ENCODE results near the gene TOMM70.
"Not testable (repeated sequence)": the region's sequence is repeated elsewhere in the genome, so short reads cannot be mapped to it uniquely, and the experiment has no call there.

TOMM70 gene

DNA sequence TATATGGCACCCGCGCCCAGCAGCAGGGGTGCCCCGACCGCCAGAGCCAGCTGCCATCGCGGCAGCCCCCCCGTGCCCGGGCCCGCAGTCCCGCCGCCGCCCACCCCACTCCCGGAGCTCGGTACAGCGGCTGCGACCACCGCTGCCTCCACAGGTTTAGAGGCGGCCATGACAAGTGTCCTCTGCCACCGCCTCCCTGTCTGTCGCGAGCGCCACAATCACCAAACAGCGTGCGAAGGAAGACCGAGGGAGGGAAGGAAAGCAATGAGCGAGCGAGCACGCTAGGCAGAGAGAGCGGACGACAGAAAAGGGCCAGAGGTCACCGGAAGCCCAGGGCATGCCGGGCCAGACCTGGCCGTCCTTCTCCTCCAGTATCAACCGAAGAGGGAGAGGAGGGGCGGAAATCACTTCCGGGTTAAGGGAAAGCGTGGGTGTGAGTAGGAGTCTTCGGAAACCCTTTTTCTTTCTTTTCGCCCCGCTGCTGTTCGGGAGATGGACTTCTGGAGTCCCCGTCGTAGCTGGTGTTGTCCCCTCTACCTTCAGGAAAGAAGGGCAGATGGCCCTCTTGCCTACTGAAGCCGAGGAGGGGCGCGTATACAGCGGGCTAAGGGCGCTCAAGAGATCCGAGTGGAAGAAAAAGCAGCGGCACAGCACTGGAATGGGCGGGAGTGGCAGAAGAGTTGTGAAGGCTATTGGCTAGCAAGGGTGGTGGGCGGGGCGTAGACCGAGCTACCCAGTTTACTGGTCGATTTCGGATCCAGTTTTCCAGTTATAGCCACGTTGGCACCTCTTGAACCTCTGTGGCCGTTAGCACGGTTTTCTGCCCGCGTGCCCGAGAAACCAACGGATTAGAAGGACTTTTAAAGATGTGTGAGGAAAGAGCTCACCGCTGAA, at the start of gene TOMM70, which contains the start of gene LNP1:
TSS of gene TOMM70 (minus strand) at position 310 of the 894 bp plus-strand sequence. CDS start at position 170, 140 bp downstream.
TSS of gene LNP1 (plus strand) at position 760 of the 894 bp plus-strand sequence. CDS start 28,191 bp downstream, outside the sequence.
- CTCF ChIA-PET, result interaction anchor here (0.7 to 2.1 kb wide), 12 partner anchors 9 to 190 kb away, joined by 3 to 9 read pairs (median 4); no protein-coding TSS in a partner anchor
- TF ChIP-seq, protein P1, sequence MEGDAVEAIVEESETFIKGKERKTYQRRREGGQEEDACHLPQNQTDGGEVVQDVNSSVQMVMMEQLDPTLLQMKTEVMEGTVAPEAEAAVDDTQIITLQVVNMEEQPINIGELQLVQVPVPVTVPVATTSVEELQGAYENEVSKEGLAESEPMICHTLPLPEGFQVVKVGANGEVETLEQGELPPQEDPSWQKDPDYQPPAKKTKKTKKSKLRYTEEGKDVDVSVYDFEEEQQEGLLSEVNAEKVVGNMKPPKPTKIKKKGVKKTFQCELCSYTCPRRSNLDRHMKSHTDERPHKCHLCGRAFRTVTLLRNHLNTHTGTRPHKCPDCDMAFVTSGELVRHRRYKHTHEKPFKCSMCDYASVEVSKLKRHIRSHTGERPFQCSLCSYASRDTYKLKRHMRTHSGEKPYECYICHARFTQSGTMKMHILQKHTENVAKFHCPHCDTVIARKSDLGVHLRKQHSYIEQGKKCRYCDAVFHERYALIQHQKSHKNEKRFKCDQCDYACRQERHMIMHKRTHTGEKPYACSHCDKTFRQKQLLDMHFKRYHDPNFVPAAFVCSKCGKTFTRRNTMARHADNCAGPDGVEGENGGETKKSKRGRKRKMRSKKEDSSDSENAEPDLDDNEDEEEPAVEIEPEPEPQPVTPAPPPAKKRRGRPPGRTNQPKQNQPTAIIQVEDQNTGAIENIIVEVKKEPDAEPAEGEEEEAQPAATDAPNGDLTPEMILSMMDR (IDR thresholded peaks at IDR 0.05; ENCODE audit: control extremely low read depth, extremely low read depth, low read depth, missing control alignments), result no peak
- peak; percentile 91 for DNase-seq (ENCODE audit: extremely low spot score)
- POLR2A ChIA-PET, result interaction anchor here (1.1 to 1.3 kb wide), 4 partner anchors 16 to 310 kb away, joined by 3 to 4 read pairs (median 3); partner anchors contain the start of genes TBC1D23 and TMEM45A

DNA sequence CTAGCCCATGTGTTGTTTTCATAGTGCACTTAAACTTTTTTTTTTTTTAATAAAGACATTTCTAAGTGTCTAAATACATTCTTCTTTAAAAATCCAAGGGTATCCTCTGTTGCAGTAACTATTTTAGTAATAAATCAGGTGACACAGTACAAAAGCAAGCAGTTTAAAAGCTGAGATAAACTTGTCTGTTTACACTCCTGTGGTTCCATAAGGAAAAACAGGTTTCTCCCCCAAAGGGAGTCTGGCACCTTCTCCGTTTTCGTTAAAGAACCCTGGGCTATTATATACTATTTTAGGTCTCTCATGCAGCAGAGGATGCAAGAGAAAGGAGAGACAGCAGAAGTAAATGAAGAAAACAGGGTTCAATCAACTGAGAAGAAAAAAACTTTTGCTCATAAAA, 48.3 kb upstream of the TOMM70 start:
- ChIA-PET POLR2A (no interaction called here), CTCF (interaction anchor here (1.0 to 5.1 kb wide), 2 partner anchors 9 to 13 kb away, joined by 3 to 45 read pairs; no protein-coding TSS in a partner anchor)
- TF ChIP-seq, protein P1 (IDR thresholded peaks at IDR 0.05; ENCODE audit: control extremely low read depth, extremely low read depth, low read depth, missing control alignments), result no peak
- DNase-seq (ENCODE audit: extremely low spot score), result no peak

DNA sequence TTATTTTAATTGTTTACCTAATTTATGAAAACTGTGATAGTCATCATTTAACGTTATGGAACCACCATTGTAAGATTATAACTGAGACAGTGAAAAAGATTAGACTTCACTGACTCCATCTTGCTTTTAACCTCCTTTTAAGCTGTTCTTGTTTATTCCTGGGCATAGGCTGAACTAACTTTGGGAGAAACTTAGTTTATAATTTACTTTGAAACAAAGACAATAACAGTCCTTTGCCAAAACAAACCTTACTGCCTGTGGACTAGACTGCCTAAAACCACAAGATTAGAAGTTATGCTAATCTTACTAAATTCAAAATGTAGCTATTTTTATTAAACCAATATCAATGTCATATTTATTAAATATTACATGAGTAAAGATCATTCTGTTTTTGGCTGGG, 47.2 kb upstream of the TOMM70 start:
- POLR2A ChIA-PET, result no interaction called here
- DNase-seq (ENCODE audit: extremely low spot score), result no peak
- TF ChIP-seq, protein P1 (IDR thresholded peaks at IDR 0.05; ENCODE audit: control extremely low read depth, extremely low read depth, low read depth, missing control alignments), result no peak
- CTCF ChIA-PET, result interaction anchor here (1.1 to 5.1 kb wide), 4 partner anchors 10 to 23 kb away, joined by 3 to 45 read pairs (median 5); no protein-coding TSS in a partner anchor

DNA sequence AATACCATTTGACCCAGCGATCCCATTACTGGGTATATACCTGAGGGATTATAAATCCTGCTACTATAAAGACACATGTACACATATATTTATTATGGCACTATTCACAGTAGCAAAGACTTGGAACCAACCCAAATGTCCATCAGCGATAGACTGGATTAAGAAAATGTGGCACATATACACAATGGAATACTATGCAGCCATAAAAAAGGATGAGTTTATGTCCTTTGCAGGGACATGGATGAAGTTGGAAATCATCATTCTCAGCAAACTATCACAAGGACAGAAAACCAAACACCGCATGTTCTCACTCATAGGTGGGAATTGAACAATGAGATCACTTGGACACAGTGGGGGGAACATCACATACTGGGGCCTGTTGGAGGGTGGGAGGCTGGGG, 46.2 kb upstream of the TOMM70 start:
- CTCF ChIA-PET, result interaction anchor here (1.9 to 5.1 kb wide), 2 partner anchors 9 to 15 kb away, joined by 7 to 45 read pairs; no protein-coding TSS in a partner anchor
- DNase-seq (ENCODE audit: extremely low spot score); POLR2A ChIA-PET: not testable (repeated sequence)

DNA sequence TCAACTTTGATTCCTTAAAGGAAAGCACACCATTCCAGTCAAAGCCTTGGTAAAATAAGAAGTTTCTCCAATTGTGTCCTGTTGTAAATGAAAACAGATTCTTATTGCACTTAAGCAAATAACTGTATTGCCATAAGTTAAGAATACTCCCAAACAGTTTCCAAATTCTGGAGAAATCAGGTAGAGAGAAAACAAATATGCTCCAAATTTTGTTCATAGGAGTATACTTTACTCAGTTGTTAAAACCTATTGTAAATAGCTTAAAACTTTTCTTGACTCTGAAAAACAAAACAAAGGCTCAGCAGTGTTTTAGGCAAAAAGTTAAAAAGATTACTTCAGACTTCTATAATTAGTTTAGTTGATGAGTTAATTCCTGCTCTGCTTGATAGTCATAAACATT, 42.8 kb upstream of the TOMM70 start:
- ChIA-PET CTCF (no interaction called here), POLR2A (no interaction called here)
- TF ChIP-seq, protein P1 (IDR thresholded peaks at IDR 0.05; ENCODE audit: control extremely low read depth, extremely low read depth, low read depth, missing control alignments), result no peak
- DNase-seq (ENCODE audit: extremely low spot score), result no peak

DNA sequence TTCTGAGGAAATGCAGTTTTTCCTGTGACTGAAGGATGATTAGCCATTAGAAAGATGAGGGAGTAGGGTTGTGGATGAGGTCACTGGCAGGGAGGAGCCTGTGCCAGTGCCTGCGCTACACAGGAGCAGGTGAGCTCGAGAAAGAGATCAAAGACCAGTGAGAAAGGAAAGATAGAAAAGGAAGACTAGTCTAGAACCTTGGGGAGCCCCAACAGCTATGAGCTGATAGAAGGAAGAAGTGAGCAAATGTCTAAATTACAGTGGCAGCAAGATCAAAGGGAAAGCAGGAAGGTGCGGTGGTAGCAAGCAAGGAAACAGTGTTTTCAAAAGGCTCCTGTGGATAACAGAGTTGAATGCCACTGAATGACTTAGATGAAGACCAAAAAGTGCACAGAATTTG, 40.0 kb upstream of the TOMM70 start:
- CTCF ChIA-PET, result interaction anchor here (1.0 to 7.0 kb wide), 3 partner anchors 18 to 25 kb away, joined by 3 to 35 read pairs (median 3); no protein-coding TSS in a partner anchor
- TF ChIP-seq, protein P1 (IDR thresholded peaks at IDR 0.05; ENCODE audit: control extremely low read depth, extremely low read depth, low read depth, missing control alignments), result no peak

DNA sequence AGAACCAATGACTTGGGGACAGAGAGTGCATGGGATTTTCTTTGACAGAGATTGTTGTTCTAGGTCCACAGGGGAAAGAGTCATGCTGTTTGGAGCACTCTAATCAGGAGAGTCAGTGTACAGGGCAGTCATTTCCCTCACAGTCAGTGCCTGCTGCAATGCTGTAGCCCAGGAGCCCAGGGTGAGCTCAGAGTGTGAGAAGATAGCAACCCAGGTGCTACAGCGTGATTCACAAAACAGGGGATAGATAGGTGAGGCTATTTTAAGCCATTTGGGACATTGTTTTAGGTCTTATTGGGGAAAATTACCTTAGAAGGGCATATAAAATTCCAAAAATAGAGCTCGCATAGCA, 37.7 kb upstream of the TOMM70 start:
- CTCF ChIA-PET, result interaction anchor here (1.5 to 7.0 kb wide), 5 partner anchors 9 to 151 kb away, joined by 3 to 35 read pairs (median 5); no protein-coding TSS in a partner anchor
- TF ChIP-seq, protein P1 (IDR thresholded peaks at IDR 0.05; ENCODE audit: control extremely low read depth, extremely low read depth, low read depth, missing control alignments), result no peak
- POLR2A ChIA-PET, result no interaction called here
- DNase-seq (ENCODE audit: extremely low spot score), result no peak

More for the DNA sequence above, 40.0 kb upstream of the TOMM70 start:
- DNase-seq (ENCODE audit: extremely low spot score), result no peak
- POLR2A ChIA-PET, result no interaction called here
